ENCODE data around the gene TIFAB. TPM values are rescaled to one million over a fixed set of nuclear protein-coding genes. Genes with fewer than 3 reads are reported as not detected.

TIFAB gene
- total RNA-seq, 1 donor from 2014 or later = not detected

- H3K36me3 Mint-ChIP-seq (ENCODE audit: low read depth, unreplicated experiment) = peaks cover 4% of the 10 kb centered on the region
- no peaks in the 10 kb centered on the region for H3K9me3 Mint-ChIP-seq (ENCODE audit: unreplicated experiment)
- no peak for TF ChIP-seq CTCF (IDR thresholded peaks at IDR 0.05; ENCODE audit: unreplicated experiment)
- peaks cover 26% of the 10 kb centered on the region for H3K27me3 Mint-ChIP-seq (ENCODE audit: unreplicated experiment)
- no peak overlapping the region for H3K4me3 Mint-ChIP-seq (ENCODE audit: unreplicated experiment)
- no peak for DNase-seq (ENCODE audit: low spot score)
- no peaks in the 10 kb centered on the region for H3K4me1 Mint-ChIP-seq (ENCODE audit: unreplicated experiment)
- no peak overlapping the region for H3K27ac Mint-ChIP-seq (ENCODE audit: unreplicated experiment)
Observed at GRCh38 chr5:135481909-135482311, 29.8 kb upstream of the TIFAB start.

- H3K4me1 Mint-ChIP-seq (ENCODE audit: unreplicated experiment) = no peaks in the 10 kb centered on the region
- H3K9me3 Mint-ChIP-seq (ENCODE audit: unreplicated experiment) = no peaks in the 10 kb centered on the region
- H3K27ac Mint-ChIP-seq (ENCODE audit: unreplicated experiment) = no peak overlapping the region
- DNase-seq (ENCODE audit: low spot score) = no peak
- no peak overlapping the region for H3K4me3 Mint-ChIP-seq (ENCODE audit: unreplicated experiment)
- H3K36me3 Mint-ChIP-seq (ENCODE audit: low read depth, unreplicated experiment) = peaks cover 4% of the 10 kb centered on the region
- no peak for TF ChIP-seq CTCF (IDR thresholded peaks at IDR 0.05; ENCODE audit: unreplicated experiment)
- H3K27me3 Mint-ChIP-seq (ENCODE audit: unreplicated experiment) = peaks cover 22% of the 10 kb centered on the region
Observed at GRCh38 chr5:135481387-135481786, 29.2 kb upstream of the TIFAB start.

- H3K27ac Mint-ChIP-seq (ENCODE audit: unreplicated experiment) = no peak overlapping the region
- H3K27me3 Mint-ChIP-seq (ENCODE audit: unreplicated experiment) = peaks cover 18% of the 10 kb centered on the region
- peaks cover 4% of the 10 kb centered on the region for H3K36me3 Mint-ChIP-seq (ENCODE audit: low read depth, unreplicated experiment)
- DNase-seq (ENCODE audit: low spot score) = no peak
- H3K4me3 Mint-ChIP-seq (ENCODE audit: unreplicated experiment) = no peak overlapping the region
- H3K4me1 Mint-ChIP-seq (ENCODE audit: unreplicated experiment) = no peaks in the 10 kb centered on the region
- H3K9me3 Mint-ChIP-seq (ENCODE audit: unreplicated experiment) = no peaks in the 10 kb centered on the region
- TF ChIP-seq CTCF (IDR thresholded peaks at IDR 0.05; ENCODE audit: unreplicated experiment) = no peak
Observed at GRCh38 chr5:135480511-135480910, 28.4 kb upstream of the TIFAB start.

- H3K4me3 Mint-ChIP-seq (ENCODE audit: unreplicated experiment) = no peak overlapping the region
- no peaks in the 10 kb centered on the region for H3K9me3 Mint-ChIP-seq (ENCODE audit: unreplicated experiment)
- H3K36me3 Mint-ChIP-seq (ENCODE audit: low read depth, unreplicated experiment) = peaks cover 4% of the 10 kb centered on the region
- no peak for DNase-seq (ENCODE audit: low spot score)
- H3K27ac Mint-ChIP-seq (ENCODE audit: unreplicated experiment) = no peak overlapping the region
- peaks cover 18% of the 10 kb centered on the region for H3K27me3 Mint-ChIP-seq (ENCODE audit: unreplicated experiment)
- no peaks in the 10 kb centered on the region for H3K4me1 Mint-ChIP-seq (ENCODE audit: unreplicated experiment)
- no peak for TF ChIP-seq CTCF (IDR thresholded peaks at IDR 0.05; ENCODE audit: unreplicated experiment)
Observed at GRCh38 chr5:135478938-135479337, 26.8 kb upstream of the TIFAB start.

- Mint-ChIP-seq H3K9me3 (ENCODE audit: unreplicated experiment) (no peaks in the 10 kb centered on the region), H3K27me3 (ENCODE audit: unreplicated experiment) (peaks cover 12% of the 10 kb centered on the region), H3K27ac (ENCODE audit: unreplicated experiment) (no peak overlapping the region), H3K4me3 (ENCODE audit: unreplicated experiment) (no peak overlapping the region), H3K36me3 (ENCODE audit: low read depth, unreplicated experiment) (peaks cover 4% of the 10 kb centered on the region), H3K4me1 (ENCODE audit: unreplicated experiment) (no peaks in the 10 kb centered on the region)
- DNase-seq (ENCODE audit: low spot score) = no peak
- no peak for TF ChIP-seq CTCF (IDR thresholded peaks at IDR 0.05; ENCODE audit: unreplicated experiment)
Observed at GRCh38 chr5:135477613-135478066, 25.5 kb upstream of the TIFAB start.

All from endothelial cell (in vitro differentiated cells).